OCI-LY7 (cell line): ENCODE data around the gene SAPCD2.

Experiments used
- CTCF ChIP-seq: fragments of 200-600 bp; sonication (generic); conservative IDR thresholded peaks from 2 replicates; pipeline ENCODE4 v1.5.1; 2014; ENCODE audit warnings: mild to moderate bottlenecking, antibody characterized with exemption, low read length, moderate library complexity, mixed read lengths
- EZH2phosphoT487 ChIP-seq: fragments of 200-600 bp; sonication (generic); IDR thresholded peaks from 2 replicates; pipeline ENCODE4 v1.6.1; 2018; ENCODE audit warnings: low read depth, borderline replicate concordance, mild to moderate bottlenecking, mixed run types, antibody characterized with exemption, low read length, moderate library complexity, mixed read lengths

GRCh38 chr9:137080260-137081122 lies 10.1 kb upstream of the SAPCD2 start:
- TF ChIP-seq CTCF, result no peak
- TF ChIP-seq EZH2phosphoT487, result no peak
